Fibroblast of the conjunctiva (primary cell): ENCODE results near the gene ACACB.

Source experiments
- DNase-seq: peaks from one replicate; pipeline ENCODE4 v3.0.0-alpha.2; 2010; ENCODE audit warnings: low read depth

Gene ACACB

DNA sequence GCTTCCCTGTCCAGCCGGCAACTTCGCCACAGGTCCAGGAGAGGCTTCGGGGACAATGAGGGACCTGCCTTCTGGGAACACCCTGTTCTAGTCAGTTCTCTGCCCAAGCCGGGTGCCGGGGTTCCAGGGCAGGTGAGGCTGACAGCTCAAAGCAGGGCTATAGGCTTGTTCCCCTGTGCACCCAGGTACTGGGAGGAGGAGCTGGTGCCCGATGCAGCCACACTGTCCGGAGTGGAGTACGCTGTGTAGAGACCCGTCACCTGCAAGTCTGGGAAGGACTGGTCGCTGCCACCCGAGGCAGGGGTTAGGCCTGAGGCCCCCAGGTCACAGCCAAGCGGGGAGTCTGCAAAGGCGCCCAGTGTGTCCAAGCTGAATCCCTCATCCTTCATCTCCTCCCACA, 163.1 kb downstream of the ACACB start:
- DNase-seq, result no peak

DNA sequence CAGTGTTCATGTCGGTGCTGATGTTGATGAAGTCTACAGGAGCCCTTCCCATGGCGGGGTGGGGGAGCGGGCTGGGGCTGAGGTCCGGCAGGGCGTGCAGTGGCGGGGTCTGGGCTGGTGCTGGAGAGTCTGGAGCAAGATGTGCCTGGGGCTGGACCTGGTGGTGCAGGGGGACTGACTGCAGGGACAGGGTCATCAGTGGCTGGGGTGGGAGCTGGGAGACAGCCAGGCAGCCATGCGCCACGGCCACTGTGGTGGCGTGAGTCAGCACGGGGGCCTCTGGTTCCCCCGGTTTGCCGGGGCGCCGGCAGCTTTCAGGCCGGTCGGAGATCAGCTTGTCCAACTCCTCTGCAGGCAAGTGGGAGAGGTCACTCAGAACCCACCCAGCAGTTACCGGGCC, 165.1 kb downstream of the ACACB start:
- DNase-seq, result no peak

DNA sequence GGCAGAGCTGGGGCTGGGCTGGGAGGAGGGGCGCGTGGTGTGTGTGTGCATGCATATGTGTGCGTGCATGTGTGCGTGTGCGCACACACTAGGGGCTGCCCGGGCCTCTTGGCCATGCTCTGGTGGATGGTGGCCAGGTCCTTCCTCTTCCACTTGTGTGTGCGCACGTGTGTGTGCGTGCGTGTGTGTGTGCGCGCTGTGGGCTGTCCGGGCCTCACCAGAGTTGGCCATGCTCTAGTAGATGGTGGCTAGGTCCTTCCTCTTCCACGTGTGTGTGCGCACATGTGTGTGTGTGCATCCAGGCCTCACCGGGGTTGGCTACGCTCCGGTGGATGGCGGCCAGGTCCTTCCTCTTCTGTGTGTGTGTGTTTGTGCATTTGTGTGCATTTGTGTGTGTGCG, 168.0 kb downstream of the ACACB start:
- no peak for DNase-seq

DNA sequence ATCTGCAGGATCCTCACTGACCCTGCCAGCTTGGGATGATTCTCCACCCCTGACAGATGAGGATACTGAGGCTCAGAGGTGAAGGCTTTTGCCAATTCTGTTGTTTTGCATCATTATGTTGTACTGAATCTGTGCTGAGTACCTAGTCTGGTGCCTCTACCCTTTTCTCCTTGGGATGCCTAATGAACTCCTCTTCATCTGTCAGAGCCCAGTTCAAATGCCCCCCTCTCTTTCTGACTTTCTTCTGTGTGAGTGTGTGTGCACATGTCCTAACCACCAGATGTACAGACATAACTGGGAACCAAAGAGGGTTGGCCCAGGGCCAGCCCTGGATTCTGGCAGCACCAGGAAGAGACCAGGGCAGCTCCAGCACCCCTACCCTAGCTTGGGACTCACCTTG, 169.9 kb downstream of the ACACB start:
- DNase-seq, result no peak

DNA sequence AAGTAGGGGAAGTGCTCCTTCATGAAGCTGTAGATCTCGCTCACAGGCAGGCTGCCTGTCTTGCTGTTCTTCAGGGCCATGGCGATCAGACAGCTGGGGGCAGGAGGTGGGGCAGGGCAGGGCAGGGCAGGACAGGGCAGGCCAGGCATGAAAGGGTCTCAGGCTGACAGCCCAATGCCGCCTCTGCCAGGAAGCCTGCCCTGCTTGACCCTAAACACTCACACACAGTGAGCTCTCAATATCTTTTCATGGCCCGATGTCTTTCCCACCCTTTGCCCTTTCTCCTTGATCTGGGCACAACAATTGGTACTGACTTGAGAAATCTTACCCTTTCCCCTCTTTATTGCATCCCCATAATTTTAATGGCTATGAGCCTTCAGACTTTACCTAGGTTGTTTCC, 170.3 kb downstream of the ACACB start:
- DNase-seq, result no peak

DNA sequence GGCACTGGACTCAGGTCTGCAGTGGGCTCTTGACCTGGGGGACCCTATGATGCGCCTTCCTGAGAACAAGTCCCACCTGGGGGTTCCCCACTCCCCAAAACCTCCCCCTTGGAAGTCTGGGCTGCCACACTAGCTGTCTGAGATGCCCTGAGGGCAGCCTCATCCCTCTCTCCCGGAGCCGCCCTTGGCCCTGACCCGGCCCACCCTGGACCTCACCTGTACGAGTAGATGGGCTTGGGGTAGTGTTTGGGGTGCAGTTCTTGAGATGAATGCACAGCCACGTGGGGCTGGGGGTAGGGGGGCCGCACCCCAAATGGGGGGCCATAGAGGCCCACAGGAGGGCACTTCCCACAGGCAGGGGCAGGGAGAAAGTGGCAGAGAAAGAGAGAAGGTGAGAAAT, 170.8 kb downstream of the ACACB start:
- DNase-seq, result no peak

DNA sequence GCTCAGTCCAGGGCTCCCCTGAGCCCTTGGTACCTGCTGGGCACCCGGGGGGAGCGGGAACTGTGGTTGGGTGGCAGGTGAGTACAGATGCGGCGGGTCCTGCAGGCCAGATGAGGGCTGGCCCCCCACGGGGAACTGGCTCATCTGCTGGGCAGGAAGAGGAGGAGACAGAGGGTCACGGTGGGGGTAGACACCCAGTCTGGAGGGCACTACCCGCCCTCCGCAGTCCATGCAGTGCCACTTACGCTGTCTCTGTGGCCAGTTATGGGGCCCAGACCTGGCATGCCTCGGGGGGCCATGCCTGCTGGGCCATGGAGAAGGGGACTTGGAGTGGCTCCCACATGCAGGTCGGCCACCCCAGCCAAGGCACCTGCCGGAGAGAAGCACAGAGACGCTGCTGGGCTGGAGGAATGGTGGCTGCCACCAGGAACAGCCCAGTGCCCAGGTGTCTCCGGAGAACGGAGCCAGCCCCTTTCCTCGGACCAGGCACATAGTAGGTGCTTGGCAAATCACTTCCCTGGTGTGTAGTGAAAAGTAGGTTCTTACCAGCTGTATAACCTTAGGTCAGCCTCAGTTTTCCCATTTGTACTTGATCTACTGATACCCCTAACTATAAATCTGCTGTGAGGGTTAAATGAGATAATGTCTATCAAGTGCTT, 171.6 kb downstream of the ACACB start:
- DNase-seq, result no peak

DNA sequence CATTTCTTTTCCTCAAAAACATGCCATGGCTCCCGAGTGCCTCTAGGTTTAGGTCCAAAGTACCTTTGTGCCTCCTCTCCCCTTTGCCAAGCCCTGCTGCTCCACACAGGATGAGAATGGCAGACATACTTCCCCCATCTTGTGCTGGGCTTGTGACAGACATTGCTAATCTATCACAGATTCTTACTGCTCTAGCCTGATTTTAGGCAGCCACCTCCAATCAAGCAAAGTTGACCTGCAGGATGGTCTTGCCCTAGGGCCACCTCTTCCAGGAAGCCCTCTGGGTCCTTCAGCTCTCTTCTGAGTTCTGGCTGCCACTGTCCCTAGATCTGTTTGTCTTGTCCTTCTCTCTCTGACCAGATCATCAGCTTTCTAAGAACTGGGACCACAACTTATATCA, 172.2 kb downstream of the ACACB start:
- DNase-seq, result no peak

DNA sequence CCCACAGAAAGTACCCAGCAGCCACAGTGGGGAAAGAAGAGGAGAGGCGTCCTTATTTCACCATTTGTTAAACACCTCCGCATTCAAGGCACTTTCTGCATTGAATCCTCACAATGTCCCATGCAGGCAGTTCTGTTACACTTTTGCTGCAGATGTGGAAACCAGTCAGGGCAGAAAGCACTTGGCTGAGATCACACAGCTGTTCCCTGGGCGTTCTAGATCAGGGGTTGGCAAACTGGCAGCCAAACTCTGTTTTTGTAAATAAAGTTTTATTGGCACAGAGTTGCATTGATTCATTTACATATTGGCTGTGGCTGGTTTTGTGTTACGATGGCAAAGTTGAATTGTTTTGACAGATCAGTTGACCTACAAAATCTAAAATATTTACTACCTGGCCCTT, 172.6 kb downstream of the ACACB start:
- DNase-seq, result no peak

DNA sequence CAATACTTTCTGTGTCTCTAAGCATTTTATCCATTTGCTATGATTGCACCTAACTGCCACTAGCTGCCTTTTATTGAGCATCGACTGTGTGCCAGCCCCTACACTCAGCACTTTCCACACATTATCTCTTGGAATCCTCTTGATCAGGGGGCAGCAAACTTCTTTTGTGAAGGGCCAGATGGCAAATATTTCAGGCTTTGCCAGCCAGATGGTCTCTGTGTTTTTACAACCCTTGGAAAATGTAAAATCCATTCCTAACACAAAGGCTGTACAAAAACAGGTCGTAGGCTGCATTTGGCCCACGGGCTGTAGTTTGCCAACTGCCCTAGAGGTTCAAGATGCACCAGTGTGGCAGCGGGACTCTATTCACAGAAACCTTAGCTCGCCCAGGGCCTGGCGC, 173.2 kb downstream of the ACACB start:
- DNase-seq, result no peak

DNA sequence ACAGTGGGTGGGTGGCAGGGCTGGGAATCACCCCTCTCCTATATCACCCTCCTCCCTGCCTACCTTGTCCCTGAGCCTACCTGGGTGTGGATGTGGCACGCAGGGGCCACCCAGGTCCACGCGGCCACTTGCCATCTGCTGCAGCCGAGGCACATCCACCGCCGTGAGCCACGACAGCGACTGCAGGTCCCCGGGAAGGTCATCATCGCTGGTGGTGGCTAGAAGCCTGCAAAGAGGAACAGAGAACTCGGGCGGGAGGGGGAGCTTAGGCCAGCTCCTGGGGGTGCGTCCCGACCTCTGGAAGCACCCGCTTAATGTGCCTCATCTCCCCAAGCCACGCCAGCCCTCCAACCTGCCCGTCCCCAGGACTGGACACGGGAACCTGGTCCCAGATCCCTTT, 173.7 kb downstream of the ACACB start:
- no peak for DNase-seq

DNA sequence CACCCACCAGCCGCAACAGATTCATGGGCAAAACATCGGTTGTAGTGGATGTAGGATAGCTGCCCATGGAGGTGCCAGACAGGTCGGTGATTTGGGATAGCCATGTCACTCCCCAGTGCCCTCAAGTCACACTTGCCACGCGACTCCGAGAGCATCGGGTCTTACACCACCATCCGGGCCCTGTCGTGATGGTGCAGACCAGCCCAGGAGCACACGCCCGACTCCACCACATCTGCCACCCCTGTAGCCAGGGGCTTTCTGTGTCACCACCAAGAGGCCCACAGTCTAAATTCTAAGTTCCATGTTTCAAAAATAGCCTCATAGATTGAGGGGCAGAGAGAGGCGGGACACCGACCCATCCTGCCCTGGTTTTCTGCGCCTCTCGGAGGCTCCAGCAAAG, 174.7 kb downstream of the ACACB start:
- DNase-seq, result no peak

DNA sequence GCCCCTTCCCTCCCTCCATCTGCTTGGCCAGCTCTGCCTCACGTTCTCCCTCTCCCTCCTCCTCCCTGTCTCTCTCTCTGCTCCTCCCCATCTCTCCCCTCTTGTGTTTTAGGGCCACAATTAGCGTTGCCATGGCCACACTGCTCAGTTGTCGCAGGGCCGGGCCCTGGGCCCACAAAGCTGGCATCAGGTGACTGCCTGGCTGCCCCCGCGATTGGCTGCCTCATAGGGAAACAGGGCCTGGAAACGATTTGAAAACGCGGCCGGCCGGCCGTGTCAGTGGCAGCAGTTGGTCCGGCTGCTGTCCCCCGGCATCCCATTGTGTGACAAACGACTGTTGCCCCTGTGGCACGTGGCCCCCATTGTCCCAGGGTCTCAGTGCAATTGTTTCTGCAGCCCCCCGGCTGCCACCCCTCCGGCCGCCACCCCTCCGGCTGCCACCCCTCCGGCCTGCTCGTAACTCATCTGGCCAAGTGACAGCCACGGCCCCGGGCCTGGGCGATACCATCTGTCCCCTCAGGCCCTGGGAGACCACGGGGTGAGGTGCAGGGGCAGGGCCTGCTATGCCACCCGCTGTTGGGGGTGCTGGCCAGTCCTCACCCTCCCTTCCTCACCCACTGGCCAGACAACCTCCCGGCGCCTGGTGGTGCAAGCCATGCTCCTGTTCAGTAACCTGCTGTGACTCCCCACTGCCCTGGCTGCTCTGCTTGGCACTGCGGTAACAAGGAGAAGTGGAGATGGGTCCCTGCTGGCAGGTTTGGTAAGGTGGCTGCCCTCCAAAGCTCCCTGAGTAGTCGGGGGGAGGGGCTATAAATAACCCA, 175.3 kb downstream of the ACACB start:
- no peak for DNase-seq

DNA sequence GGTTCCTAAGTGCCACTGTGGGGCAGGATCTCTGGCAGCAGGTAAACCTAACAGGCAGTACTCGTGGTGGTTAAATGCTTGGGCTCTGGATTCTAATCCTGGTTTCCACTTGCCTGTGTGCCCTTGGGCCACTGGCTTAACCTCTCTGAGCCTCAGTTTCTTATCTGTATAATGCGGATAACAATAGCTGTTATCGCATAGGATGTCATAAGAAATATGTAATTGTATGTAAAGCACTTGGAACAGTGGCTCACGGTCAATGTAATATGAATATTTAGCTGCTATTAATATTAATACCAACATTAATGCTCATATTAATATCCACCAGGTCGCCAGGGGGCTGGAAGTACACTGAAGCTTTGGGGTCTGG, 175.9 kb downstream of the ACACB start:
- DNase-seq, result no peak

DNA sequence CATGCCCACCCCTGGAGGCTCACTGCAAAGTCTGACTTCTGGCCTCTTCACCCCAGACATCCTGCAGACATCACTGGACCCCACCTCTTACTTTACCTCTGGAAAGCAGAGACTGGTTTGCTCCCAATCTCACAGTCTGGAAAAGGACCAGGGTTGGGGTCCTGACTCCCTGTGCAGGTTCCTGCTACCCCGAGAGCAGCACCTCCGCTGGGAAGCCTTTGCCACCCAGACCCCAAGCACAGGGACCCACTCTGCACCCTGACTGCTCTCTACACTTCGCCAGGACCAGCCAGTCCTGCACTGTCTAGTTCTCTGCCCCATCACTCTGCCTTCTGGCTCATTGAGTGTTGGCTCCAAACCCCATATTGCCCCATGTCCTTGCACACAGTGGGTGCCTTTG, 176.7 kb downstream of the ACACB start:
- no peak for DNase-seq

DNA sequence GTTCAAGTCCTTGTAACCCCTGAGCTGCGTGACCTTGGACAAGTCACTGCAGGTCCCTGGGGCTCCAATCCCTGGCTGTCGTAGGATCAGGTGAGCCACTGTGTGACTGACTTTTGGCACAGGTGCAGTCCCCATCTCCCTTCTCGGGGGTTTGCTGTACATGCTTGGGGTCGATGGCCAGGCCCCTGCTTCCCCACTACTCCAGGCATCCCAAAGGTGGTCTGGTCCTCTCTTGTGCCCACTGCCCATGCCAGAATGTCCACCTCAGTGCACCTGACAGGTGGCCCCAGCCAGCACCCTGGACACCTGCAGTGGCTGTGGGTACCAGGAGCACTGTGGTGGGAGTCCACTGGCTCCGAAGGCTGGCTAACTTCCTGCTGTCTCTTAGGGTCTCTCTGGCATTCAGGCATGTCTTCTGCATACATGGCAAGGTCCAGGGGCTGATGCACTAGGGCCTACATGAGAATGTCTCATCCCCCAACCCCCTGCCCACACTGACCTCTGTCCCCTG, 178.0 kb downstream of the ACACB start:
- DNase-seq, result no peak

DNA sequence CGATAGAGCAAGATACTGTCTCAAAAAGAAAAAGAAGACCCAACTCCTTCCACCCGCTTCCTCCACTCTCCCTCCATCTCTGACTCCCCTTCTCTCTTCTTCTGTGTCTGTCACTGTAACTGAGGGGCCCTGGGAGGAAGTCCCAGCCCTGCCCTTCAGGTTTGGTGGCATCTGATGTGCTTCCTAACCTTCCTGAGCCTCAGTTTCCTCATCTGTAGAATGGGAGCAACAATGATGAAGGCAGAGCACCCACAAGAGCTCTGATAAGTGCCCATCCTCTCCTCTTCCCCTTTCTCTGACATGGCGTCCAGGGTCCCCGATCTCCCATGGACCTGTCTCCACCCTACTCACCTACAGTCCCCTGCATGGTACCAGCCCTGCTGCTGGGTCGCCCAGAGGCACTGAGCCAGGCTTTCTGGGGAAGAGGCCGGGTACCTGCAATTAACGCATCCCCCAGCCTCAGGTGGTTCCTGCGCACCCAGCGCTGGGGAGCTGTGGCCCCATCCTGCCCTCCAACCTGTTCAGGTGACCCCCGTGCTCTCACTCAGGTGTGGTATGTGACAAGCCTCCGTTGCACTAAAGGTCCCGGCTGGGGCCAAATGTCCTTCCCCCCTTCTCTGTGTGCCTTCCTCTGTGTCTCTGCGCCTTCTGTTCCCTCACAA, 179.5 kb downstream of the ACACB start:
- DNase-seq, result no peak

DNA sequence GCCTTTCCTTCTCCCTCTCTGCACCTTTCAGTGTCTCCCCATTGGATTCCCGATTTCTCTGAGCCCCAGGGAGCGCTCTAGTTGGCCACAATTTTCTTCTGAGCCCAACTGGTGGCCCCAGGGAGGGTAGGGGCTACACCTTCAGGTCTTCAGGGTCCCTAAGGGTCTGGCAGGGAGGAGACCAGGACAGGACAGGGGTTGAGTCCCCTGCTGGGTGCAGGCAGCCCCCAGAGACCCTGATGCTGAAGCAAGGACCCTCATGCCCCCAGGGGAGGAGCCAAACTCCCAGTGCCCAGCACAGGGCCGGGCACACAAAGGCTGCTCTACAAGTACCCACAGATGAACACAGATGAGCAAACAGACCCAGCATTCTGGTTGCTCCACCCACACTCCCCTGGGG, 180.0 kb downstream of the ACACB start:
- no peak for DNase-seq

DNA sequence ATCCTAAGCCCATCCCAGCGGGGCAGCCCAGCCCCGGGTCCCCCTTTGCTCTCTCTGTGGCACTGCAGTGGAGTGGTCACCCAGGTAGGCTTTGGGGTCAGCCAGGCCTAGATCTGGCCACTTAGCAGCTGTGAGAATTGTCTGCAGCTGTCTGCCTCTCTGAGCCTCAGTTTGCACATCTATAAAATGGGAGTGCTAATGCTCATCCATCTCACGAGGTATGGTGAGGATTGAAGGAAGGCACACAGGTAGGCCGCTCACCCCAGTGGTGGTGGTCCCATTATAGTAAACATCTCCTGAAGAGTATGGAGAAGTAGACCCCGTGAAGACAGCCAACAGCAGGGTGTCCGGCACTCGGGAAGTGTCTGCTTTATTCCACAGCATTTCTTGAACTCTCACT, 183.5 kb downstream of the ACACB start:
- DNase-seq, result no peak

DNA sequence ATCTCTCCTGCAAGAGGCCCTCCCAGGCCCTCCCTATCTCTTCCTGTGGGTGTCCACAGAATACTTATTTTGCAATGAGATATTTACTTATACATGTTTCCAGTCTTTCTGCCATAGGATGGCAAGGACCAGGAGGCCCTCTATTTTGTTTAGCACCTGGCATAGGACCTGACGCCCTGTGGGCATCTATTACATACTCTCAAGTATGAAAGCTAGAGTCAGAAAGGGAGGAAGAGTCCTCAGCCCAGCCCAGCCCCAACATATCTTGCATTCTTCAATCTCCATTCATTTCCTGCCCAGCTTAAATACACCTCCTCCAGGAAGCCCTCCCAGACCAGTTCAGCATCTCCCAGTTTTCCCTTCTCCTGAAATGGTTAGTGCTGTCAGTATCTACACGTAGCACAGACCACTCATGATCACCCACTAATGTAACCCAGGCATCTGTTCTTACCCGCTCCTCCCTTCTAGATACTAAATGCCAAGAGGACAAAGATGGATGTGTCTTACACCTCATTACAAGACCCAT, 185.3 kb downstream of the ACACB start:
- no peak for DNase-seq

DNA sequence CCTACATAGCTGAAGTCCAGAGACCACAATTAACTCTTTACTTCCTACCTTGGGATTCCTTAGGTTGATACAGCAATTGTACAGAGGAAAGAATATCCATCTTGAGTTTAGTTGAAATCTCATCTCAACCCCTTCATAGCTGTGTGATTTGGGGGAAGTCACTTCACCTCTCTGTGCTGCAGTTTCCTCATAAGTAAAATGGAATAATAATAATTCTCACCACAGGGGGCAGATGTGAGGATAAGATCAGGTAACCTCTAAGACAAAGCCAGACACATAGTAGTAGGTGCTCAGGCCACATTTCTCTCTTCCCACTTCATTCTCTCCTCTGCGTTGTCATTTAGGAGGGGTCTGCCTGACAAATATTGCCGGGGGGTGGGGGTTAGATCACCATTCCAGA, 186.0 kb downstream of the ACACB start:
- DNase-seq, result no peak

DNA sequence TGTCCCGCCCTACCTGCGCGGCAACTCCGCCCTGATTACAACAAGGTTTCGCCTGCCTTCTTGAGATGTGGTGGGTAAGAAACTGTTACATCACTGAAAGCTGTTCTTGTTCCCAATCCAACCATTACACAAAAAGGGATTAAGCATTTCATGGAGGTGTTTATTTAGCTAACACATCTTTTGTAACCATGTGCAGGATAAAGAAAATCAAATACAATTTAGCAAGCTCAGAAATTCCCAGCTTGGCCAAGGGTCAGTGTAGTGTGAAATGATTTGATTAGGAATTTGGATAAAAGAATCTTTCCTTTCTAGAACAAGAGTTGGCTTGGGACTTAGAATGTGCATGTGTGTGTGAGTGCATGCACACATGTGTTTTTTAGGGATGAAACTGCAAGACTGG, 186.4 kb downstream of the ACACB start:
- DNase-seq, result no peak

DNA sequence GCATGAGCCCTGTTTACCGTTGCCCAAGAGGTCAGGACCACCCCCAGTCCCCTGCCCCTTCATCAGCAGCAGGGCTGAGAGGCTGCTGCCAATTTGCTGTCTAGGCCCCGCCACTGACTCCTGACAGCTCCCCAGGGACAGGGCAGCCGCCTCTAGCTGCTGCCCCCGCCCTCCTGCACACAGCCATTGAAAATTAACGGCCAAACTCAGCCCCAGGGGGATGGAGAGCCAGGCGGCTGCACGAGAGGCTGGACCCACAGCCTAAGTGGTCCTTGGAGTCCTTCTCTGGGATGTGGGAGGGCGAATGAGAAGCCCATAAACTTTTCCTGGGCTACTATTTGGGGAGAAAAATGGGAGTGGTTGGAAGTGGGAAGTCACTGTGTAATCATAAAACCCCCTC, 188.1 kb downstream of the ACACB start:
- DNase-seq, result no peak
